HG03135 (cell line): ENCODE results near the gene RNF145.

ENCODE experiments used
- ATAC-seq: cut with Tn5 transposase; IDR thresholded peaks from one replicate; pipeline ENCODE4 v1.9.1; 2021; ENCODE audit warnings: mild to moderate bottlenecking, moderate library complexity; ENCODE audit not compliant: unreplicated experiment

Gene RNF145

GRCh38 chr5:159198063-159199036, 11.0 kb downstream of the RNF145 start:
- peak; percentile 92 for ATAC-seq

DNA sequence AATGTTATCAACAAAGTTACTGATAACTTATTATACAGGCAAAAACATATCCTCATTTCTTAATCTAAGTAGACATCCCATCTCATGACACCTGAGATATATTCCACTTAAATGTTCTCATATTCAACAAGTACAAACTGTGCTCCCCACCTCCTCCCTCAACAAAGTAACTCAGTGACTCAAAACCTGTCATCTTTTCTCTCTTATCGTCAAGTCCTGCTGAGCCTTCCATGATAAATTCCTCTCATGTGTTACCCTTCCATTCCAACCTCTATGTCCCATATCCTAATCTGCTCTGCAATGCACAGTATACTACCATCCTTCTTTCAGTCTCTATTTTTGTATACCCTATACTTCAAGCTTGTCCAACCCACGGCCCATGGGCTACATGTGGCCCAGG, 13.6 kb downstream of the RNF145 start:
- no peak for ATAC-seq

DNA sequence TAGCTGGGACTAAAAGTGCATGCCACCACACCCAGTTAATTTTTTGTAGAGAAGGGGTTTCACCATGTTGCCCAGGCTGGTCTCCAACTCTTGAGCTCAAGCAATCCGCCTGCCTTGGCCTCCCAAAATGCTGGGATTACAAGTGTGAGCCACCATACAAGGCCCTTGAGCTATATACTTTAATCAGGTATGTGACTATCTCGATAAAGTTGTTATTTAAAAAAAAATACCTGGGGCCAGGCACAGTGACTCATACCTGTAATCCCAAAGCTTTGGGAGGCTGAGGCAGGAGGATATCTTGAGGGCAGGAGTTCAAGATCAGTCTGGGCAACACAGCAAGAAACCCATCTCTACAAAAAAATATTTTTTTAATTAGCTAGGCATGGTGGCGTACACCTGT, 19.2 kb downstream of the RNF145 start:
- ATAC-seq, result no peak

DNA sequence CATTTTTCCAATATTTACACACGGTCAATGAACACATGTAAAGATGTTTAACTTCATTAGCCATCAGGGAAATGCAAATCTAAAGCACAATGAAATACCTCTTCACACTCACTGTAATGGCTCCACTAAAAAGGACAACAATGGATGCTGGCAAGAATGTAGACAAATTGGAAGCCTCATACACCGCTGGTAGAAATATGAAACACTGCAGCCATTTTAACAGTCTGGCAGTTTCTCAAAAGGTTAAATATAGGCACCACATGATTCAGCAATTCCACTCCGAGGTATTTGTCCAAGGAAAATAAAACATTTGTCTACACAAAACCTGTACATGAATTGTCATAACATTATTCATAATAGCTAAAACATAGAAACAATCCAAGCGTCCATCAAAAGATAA, 20.0 kb downstream of the RNF145 start:
- no peak for ATAC-seq

DNA sequence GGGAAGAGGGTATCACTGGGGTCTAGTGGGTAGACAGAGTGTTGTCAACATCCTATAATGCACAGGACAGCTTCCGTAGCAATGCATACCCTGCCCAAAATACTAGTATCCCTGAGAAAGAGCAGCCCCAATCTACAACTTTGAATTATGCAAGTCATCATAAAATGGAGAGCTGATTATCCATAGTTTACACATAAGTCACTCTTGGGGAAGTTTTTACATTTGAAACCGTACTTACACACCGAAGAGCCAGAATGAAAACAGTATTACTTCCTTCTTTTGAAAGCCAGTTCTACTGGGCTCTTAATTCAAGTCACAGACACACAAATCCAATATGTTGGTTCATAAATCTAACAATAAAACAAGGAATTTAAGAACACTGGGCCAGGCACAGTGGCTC, 21.6 kb downstream of the RNF145 start:
- no peak for ATAC-seq

GRCh38 chr5:159186319-159186718, 23.0 kb downstream of the RNF145 start:
- ATAC-seq, result no peak

- ATAC-seq, result no peak
Measured at GRCh38 chr5:159185773-159186172, 23.6 kb downstream of the RNF145 start.

DNA sequence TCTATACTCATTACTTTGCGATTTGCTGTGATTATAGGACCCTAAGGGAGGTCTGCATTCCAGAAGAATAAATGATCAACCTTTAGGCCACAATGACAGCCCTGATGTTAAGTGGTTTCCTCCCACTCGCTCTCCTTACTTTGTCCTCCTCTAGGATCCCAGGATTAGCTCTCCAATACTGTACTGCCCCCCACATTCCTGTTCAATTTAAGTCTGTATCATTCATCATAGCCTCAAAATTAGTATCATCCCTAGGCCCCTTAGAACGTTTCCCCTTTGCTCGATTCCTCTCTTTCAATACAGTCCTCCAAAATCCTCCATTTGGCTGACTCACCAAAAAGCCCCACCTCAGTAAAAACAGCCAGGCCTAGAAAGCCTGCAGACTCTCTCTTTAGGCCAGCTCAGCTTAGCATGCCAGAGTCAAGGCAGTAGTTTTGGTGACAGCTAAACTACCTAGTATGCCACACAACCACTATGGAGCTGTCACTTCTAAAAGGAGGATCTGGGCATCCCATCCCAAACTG, 24.4 kb downstream of the RNF145 start:
- ATAC-seq, result no peak

DNA sequence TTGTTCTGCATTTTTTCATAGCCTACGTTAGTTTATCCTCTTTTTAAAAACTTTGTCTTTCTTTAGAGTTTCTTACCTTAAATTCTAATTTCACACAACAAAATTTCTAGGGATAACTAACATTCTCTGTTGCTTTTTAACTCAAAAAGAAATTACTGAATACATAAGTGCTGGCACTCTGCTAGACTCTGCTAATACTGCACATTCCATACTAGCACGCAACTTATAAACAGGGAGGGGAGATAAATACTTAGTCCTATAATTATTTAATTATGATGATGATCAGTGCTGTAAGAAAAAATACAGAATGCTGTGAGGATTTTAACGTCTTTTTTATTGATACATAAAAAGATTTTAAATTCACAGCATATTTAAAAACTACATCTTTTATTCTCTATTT, 25.1 kb downstream of the RNF145 start:
- ATAC-seq, result no peak

GRCh38 chr5:159183247-159183646, 26.1 kb downstream of the RNF145 start:
- ATAC-seq, result no peak

DNA sequence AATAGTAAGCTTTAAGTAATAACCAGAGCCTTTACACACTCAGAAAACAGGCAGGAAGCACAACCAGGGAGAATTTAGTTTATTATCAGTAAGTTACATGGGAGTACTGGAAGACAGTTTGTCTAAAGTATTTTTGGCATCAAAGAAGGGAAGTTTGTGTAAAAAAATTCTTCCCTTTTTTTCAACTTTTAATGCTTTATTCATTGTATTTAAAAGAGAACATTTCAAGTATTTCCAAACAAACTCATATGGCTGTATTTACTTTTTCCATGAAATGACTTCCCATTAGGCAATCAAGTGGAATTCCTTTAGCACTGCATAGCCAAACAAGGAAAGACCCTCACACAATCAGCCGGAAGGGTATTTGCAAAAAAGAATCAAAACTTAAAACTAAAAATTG, 26.7 kb downstream of the RNF145 start:
- no peak for ATAC-seq

DNA sequence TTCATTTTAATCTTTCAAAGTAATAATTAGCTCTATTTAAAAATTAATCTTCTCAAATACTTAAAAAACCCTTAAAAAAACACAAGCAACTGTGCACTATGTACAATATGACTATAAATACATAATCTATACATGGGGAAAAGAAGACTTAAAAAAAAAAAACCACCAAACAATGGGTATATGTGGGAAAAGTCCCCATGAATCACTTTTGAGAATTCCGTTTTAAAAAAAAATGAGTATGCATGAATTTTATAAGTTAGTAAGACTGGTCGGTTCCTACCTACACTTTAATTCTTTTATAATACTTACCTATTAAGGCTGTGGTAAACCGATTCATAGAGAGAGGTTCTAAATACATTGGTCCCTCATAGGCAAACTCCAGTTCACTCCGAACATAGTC, 27.7 kb downstream of the RNF145 start:
- ATAC-seq, result no peak

DNA sequence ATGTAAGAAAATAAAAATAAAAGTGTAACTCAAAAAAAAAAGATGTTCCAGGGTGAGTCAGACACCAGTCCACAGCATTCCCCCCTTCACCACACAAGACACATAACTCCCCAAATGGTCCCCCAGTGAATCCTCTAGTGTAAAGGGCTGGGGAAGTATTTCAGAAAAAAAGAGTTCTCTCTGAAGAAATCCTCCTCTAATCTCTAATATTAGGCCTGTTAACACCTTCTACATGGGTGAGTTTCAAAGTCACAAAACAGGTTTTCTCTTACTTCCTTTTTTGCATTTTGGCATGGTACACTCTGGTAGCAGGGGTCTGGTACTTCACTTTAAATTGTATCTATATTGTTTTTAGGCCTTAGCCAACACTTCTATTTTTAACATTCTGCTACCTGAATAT, 28.2 kb downstream of the RNF145 start:
- ATAC-seq, result no peak

DNA sequence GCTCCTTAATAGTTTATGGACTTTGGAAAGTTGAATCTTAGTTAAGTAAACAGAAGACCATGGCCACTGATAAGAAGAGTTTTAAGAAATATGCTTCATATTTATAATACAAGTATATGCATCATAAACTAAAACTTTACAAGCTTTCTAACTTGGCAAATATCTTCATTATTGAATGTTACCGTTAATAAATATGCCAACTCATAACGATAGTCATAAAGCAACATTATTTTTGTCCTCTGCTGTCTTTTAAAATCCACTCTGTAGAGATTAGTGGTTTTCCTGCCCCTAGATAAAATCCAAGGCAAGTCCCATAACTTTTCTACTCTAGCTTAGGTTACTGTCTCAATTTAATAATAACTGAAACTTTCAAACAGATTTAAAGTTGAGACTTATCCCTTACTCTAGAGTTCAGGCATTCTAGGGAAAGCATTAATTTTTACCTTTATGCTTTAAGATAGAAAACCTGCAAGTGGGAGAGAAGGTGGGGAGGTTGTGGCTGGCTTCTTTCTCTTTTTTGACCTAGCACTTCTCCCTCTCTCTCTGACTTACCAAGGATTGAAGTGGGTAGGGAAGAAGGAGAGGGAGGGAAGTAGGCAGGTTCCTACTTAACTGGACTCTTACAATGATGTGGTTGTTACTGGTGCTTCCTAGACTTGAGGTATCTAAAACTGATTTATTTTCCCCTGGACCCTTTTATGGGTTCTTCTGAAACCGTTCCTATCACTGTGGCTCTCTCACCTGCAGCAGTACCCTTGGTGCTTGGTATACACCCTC, 29.6 kb downstream of the RNF145 start:
- ATAC-seq, result no peak

GRCh38 chr5:159178978-159179377, 30.4 kb downstream of the RNF145 start:
- peak; percentile 65 for ATAC-seq

DNA sequence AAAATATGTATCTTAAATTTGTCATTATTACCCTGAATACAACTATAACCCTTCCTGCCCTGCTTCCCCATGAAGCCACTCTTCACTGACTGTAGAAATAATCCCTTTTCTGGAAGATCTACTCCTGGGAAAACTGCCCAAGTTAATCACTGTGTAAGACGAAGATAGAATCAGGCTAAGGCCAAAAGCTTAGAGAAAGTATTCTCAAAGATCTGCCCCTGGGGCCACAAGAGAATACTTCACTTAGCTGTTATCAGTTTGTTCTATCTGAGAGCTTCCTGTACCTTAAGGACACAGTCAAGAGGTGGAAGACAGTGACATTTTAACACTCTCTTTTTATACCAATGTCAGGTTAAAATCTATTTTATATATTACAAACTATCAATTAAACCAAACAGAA, 33.8 kb downstream of the RNF145 start:
- ATAC-seq, result no peak

- no peak for ATAC-seq
Measured at GRCh38 chr5:159174511-159175168, 34.7 kb downstream of the RNF145 start.

- no peak for ATAC-seq
Measured at GRCh38 chr5:159171274-159171673, 38.1 kb downstream of the RNF145 start.

- no peak for ATAC-seq
Measured at GRCh38 chr5:159170021-159170420, 39.3 kb downstream of the RNF145 start.

- ATAC-seq, result no peak
Measured at GRCh38 chr5:159166416-159166815, 42.9 kb downstream of the RNF145 start.

- ATAC-seq, result no peak
Measured at GRCh38 chr5:159163701-159164046, 45.7 kb downstream of the RNF145 start.
